Activated naive CD8-positive, alpha-beta T cell treated with anti-CD3 and anti-CD28 coated beads, Interleukin-2, amount 50 U/mL, for 16 hours (primary cell): ENCODE data around the gene C1QBP.
"Not testable (repeated sequence)": the region's sequence is repeated elsewhere in the genome, so short reads cannot be mapped to it uniquely, and the experiment has no call there.

ENCODE experiments used
- DNase-seq: peaks from one replicate; pipeline ENCODE4 v3.0.0-alpha.2; 2020; ENCODE audit warnings: low read depth, low spot score

The C1QBP gene, protein sequence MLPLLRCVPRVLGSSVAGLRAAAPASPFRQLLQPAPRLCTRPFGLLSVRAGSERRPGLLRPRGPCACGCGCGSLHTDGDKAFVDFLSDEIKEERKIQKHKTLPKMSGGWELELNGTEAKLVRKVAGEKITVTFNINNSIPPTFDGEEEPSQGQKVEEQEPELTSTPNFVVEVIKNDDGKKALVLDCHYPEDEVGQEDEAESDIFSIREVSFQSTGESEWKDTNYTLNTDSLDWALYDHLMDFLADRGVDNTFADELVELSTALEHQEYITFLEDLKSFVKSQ

DNA sequence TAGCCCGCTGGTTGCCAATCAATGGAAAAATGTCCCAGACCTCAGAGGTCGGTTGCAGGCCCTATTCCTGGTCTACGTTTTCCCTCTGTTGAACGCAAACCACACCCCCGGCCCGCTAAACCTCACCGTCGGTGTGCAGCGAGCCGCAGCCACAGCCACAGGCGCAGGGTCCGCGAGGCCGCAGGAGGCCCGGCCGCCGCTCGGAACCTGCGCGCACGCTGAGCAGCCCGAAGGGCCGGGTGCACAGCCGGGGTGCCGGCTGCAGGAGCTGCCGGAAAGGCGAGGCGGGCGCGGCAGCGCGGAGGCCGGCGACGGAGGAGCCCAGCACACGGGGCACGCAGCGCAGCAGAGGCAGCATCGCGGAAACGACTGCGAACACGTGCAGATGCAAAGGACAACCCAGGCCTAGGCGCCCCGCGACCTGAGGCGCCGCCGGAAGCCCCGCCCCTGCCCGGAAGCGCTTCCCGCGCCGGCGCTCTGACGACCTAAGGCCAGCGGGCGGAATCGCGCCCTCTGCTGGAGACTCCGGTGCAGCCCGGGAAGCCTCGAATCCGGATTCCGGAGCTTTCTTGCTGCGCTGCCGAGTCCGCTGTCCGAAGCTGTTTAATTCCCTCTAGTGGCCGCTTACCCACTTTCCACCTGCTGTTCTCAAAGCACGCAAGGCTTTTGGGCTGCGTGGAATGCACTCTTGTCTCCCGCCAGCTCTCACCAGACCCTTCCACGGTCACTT is at the start of gene C1QBP:
C1QBP (minus strand) TSS at position 440 of the 730 bp plus-strand sequence; CDS start at position 358, 82 bp downstream.
- peak; percentile 81 for DNase-seq

DNA sequence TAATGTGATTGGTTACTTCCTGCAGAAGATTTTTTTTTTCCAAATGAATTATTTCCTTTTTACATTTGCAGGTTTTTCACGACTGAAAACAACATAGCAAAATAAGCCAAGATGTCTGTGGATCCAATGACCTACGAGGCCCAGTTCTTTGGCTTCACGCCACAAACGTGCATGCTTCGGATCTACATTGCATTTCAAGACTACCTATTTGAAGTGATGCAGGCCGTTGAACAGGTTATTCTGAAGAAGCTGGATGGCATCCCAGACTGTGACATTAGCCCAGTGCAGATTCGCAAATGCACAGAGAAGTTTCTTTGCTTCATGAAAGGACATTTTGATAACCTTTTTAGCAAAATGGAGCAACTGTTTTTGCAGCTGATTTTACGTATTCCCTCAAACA is 49.8 kb upstream of the C1QBP start:
- no peak for DNase-seq

DNA sequence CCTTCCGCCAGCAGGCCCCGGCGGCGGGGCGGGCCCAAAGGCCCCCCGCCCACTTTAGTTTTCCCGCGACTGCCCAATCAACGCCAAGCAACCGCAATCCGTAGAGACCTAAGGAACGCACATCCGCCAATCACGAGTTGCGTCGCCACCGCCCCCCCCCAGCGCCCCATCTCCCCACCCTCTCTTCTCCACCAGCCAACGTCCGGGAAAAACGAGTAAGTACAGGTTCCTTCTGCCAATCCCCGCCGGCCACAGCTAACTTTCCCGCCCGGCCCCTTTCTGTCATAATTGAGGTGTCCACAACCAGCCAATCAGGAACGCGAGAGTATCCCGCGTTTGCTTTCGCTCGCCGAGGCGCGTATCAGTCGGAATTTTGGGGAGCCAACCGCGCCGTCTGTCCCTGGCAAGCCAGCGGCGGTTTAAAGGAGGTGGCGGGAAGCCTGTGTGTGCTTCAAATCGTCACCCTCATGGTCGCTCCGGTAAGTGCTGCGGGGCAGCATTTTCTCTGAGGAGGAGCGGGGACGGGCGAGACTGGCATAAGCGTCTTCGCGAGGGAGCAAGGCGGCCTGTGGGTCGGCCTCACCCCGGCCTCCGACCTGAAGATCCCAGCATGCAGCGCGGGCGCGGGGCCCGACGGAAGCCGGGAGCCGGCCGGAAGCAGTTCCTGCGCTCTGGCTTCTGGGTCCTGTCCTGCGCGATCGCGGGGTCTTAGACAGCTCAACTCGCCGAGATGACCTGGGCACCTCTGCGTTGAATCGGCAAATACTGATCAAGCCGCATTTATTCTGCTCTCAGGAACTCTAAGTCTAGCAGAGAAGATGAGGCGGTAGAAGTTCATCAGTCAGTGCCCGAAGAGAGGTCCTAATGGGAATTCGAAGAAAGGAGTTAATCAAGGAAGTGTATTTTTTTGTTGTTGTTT is 47.5 kb upstream of the C1QBP start, which contains the start of gene MIS12:
MIS12 (plus strand) TSS at position 361 of the 919 bp plus-strand sequence. CDS start 2,297 bp downstream, outside the sequence.
- peak; percentile 93 for DNase-seq

DNA sequence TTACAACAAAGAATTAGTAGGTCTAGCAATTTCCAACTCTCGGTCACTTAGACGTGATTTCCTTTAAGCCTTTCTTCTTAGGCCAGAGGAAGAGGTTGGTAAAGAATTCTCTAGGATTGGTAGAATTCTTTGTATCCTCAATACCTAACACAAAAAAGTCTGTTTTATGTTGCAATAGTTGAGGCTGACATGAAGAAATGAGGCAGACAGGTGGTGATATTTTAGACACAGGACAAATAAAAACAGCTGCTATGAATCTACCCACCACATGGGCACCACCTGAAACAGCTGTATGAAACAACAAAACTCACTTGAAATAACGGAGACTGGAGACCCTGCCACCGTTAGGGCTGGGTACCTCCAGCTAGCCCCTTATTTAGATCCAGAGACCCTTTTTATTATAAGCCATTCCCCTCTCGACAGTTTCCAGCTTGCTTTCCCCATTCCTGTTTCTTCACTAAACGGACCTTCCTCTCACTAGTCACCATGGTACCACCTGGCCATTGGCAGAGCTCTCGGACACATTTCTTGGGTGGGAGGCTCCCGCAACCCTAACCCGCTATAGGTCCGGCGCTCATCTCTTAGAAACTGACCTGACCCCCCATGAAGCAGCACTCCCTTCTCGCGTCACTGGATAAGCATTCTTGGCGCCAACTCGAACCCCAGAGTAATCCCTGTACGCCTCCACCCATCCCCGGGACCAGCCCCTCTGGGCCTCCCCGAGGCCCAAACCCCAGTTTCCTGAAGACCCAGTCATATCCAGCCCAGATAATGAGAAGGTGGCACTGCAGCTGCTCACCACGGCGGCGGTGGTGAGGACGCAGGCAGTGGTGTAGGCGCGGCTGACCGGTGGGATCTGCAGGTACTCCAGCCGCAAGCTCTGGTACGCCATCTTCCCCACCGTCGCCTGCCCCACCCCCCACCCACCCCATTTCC is 46.6 kb upstream of the C1QBP start, which contains the start of gene DERL2:
DERL2 (minus strand) TSS at position 909 of the 936 bp plus-strand sequence; CDS start at position 892, 17 bp downstream.
- no peak for DNase-seq

DNA sequence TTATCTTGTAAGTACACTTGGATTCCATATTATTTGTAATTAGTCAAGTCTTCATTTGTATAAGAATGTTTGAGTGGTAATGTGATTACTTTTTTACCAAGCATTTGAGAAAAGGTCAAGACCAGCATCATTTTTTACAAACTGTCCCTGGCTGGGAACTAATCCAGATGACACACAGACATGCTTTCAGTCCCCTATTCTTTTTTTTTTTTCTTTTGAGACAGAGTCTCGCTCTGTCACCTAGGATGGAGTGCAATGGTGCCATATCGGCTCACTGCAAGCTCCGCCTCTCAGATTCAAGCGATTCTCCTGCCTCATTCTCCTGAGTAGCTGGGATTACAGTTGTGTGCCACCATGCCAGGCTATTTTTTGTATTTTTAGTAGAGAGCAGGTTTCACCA is 42.5 kb upstream of the C1QBP start:
- DNase-seq: no peak

DNA sequence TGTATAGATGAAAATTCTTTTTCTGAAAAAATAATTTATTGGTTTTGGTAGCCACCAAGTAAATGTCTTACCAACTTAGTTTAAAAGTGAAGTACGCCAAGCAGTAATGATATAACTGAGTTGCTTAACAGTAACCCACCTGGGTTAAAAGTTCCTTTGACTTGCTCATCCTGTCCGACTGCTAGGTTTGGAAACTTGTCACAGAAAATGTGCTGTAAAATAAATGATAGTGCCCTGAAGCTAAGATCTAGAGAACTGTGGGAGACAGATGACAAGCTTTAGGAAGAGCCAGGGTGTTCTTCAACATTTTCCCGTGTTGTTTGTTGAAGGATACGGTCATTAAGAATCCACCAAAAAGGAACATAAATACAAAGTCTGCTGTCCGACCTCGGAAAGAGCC is 42.0 kb upstream of the C1QBP start:
- no peak for DNase-seq

DNA sequence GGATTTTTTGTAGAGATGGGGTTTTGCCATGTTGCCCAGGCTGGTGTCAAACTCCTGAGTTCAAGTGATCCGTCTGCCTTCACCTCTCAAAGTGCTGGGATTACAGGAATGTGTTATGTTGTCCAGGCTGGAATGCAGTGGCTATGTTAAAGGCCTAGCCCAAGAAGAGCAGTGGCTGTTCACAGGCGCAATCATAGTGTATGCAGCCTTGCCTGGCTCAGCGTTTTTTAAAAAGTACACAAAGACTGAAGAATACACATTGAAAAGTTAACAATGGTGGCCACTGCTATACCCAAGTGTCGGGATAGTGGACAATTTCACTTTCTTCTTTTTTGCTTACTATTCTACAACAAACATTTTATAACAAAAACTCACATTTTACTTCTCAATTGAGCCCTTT is 40.0 kb upstream of the C1QBP start:
- no peak for DNase-seq

DNA sequence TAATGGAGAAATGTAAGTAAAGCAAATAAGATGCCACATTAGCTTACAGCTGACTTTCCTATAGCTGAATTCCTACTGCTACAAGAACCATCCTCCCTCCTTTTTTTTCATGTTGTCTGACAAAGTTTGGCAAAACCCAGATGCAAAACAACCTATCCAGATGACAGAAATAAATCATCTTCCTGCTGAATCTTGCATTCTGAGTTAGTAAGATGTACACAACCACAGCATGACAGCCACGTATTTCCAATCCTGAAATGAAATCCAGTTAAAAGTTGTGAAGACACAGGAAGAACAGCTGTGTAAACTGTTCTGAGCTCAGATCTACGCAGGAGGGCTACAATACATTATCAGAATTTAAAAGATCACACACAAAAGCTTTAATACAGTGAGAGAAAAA is 35.0 kb upstream of the C1QBP start:
- DNase-seq: no peak

DNA sequence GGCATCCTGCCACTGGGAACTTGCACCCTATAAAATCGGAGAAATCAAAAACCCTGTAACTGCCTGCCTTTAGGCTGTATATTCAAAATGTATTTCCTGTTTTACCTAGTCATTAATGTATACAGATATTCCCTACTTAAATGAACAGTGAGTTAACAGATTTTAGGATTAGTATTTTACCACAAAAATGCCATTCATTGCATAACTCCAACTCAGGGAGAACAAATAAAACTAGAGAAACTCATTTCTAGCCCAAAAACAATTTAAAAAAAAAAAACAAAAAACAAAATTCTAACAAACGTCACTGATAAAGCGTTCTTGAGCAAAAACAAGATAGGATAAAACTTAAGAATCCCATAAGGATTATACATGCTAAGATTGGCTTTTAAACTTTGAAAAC is 33.6 kb upstream of the C1QBP start:
- no peak for DNase-seq

DNA sequence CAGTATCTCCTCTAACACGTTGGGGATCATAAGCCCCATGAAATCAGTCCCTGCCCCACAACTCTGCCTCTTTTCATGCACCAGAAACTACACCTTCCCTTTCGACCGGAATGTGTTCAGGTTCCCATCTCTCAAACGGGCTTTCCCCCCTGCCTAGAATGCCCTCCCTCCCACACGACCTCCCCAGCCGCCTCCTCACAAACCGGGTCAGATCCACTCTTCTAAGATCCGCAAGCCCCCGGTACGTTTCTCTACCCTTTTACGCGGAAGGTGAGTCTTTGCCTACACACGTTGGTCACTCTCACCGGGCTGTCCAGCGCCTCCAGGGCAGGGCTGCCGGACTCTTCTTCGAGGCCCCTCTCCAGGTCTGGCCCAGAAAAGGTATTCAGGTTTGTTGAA is 29.1 kb upstream of the C1QBP start:
- DNase-seq: no peak

DNA sequence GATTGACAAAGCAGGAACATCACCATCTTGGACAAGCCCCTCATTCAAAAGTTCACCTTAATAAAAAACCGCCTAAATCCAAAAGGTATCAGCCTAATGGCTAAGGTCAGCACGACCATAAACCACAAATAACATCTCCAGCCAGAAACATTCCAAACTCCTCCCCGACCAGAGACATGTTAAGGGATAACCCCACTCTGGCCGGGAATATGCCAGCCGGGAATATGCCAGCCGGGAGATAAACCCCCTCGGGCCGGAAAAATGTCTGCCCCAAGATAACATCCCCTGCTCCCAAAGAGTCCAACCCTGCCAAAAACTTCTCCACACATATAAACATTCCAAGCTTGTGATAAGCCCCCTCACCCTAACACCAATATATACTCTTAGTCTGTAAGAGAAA is 28.5 kb upstream of the C1QBP start:
- no peak for DNase-seq

DNA sequence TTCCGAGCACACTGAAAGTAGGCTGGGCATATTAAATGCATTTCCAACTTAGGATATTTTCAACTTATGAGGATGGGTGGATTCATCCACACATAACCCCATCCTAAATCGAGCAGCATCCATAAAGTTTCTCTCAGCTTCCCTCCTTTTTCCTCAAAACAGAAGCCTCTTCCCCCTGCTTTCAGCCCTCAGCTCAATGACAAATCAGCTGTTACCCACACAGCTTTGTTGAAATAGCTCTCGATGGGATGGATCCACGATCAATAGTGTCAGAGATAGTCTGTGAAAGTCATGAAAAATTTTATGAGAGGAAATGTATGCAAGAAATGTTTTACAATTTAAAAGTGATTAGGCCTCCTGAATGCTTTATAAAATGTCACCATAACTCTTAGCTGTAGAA is 27.3 kb upstream of the C1QBP start:
- no peak for DNase-seq

DNA sequence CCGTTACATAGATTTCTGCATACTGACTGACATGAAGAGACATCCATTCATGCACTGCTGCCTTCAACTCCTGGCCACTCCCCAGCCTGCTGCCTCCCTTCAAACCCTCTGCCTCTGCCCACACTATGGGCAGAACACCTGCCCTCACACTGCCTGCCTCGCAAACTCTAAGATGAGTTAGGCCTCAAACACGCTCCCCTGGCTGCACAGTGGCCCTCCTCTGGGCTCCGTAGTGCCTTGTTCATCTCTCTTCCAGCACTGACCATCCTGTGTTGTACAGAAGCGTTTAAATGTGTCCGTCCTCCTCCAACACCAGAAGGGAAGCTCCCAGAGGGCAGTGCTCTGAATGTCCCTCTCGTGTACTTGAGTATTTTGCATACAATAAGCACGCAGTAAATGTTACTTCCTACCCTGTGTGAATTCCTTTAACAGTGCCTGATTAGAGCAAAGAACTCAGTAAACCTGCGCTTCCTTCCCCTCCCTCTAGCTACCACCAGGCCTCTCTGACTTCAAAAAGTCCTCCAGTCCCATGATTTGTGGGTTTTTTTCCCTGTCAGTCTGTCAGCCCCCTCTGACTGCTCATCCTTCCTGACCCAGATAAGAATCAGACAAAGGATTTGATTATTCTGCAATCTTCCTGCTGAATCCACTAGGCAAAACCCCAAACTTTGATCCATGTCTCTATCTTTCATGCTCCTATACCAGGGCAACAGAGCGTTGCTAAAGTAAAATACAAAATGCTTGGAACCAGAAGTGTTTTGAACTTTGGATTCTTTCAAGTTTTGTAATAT is 26.0 kb upstream of the C1QBP start:
- no peak for DNase-seq

DNA sequence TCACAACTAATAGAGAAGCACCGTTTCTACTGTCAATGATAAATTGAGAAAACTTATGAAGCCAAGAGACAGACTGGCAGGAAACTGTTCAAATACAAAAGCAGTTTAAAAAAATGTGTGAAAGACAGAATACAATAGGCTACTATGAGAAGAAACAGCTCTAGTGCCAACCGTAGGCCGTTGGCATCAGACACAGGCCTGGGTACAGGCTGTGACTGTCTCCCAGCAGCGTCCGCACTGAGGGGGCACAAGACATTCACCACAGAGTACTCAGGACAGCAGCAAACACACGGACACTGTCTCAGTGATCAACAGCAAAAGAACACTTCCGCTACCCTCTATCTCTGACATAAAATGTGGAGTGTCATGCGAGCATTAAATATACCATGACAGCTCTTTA is 7.8 kb upstream of the C1QBP start:
- DNase-seq: no peak

DNA sequence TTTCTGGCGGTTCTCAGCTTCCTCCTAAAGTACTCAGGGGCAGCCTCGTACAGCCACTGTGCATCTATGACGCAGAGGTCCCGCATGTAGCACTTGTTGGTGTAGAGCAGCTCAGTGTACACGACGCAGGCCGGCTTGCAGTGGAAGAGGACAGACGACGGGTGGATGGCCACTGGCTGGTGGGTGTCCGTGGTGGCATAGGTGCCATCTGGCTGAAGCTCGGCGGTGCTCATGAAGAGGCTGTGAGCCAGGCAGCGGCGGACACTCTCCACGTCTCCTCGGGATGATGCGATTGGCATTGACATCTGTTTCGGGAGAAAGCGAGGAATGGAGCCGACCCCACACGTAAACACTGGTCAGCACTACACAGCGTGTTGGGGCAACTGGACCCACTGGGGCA is 5.3 kb upstream of the C1QBP start:
- no peak for DNase-seq

DNA sequence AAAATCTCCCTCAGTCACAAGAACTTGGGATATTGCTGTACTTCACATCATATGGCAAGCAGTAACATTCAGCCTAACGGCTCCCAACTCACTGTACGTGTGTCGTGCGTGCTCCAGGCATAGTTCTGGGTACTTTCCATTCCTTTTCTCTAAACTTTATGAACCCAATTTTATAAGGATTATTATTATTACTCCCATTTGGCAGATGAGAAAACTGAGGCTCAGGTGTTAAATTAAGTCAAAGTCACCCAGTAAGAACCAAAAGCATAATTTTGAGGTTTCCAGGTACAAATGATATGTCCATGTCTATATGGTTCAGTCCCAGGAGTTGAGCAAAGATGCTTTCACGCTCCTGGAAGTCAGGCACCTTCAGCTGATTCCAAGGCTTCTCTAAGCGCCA is 4.8 kb upstream of the C1QBP start:
- DNase-seq: no peak

DNA sequence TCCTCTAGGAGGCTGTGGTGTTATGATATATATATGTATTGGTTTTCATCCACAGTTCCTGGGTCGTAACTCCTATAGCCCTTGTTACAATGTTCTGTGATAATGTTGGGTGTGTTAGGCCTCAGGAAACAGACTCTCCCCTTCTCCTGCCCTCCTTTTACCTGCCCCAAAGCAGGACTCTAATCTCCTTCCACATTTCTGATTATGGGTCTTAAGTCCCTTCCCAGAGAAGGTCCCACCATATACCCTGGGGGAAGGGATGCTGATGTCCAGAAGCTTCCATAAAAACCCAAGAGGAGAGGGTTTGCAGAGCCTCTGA is 450 bp upstream of the C1QBP start:
- DNase-seq: no peak

DNA sequence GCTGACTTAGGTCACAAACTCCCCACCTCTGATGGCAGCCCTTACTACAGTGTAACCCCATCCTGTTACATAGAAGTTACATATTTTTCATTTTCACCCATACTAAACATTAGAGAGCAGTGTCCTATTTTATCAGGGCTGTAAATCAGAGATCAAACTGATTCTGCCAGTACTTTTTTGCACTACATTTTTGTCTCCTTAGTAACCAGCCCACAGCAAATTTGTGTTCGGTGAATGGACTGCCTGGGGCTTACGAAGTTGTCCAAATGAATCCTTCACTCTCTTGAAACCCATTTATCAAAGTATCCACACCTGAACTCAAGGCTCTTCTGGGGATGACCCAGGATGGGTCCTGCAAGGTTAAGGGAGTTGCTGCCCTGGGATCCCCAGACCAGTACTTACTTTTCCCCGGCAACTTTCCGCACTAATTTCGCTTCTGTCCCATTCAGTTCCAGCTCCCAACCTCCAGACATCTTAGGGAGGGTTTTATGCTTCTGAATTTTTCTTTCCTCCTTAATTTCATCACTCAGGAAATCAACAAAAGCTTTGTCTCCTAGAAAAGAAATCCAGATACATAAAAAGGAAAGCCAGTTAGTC is 1.1 kb downstream of the C1QBP start:
- no peak for DNase-seq

DNA sequence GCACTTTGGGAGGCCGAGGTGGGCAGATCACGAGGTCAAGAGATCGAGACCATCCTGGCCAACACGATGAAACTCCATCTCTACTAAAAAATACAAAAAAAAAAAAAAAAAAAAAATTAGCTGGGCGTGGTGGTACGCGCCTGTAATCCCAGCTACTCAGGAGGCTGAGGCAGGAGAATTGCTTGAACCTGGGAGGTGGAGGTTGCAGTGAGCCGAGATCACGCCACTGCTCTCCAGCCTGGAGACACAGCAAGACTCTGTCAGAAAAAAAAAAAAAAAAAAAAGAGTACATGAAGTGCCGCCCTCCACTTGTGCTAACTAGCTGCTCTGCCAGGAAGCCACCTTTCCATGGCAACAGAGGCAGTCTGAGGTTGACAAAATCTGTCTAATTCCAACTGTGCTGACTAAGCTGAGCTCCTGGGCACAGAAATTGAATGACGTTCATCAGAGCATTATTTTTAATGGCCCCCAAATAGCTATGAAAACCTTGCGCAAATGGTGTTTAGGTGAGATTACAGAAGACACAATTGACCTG is 3.1 kb downstream of the C1QBP start:
- DNase-seq: not testable (repeated sequence)

DNA sequence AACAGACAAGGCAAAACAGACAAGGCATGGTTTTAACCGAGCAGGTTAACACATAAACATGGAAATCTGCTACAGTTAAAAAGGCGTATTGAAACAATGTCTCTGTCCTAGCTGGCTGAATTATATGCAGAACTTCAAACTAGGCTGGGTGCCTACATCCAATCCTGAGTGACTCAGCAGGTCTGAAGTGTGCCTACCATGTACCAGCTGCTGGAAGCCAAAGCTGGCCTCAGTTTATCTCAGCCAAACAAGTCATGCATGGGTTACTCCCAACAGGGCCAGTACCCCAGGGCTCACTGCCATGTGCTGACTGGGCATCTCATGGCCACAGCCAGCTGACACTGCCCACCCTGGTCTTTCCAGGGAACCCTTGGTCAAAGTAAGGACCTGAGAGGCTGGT is 4.0 kb downstream of the C1QBP start:
- DNase-seq: no peak
